OCI-LY3 (cell line): ENCODE data around the gene TRAF3.

ENCODE experiments used
- CTCF ChIP-seq: fragments of 200-600, 300-600 bp; sonication (generic); IDR thresholded peaks from 2 replicates; pipeline ENCODE4 v1.5.1; 2014; ENCODE audit warnings: antibody characterized with exemption, low read length, low read depth
- EZH2phosphoT487 ChIP-seq: fragments of 200-600 bp; shearing (Covaris generic); IDR thresholded peaks from 2 replicates; pipeline ENCODE4 v1.6.1; 2018; ENCODE audit warnings: antibody characterized with exemption, mixed run types, low read depth

- TF ChIP-seq CTCF = no peak
- TF ChIP-seq EZH2phosphoT487 = no peak
Observed at GRCh38 chr14:102882226-102882906, 105.1 kb downstream of the TRAF3 start.
